ENCODE results near the gene ADAMTS20.

Gene ADAMTS20, protein sequence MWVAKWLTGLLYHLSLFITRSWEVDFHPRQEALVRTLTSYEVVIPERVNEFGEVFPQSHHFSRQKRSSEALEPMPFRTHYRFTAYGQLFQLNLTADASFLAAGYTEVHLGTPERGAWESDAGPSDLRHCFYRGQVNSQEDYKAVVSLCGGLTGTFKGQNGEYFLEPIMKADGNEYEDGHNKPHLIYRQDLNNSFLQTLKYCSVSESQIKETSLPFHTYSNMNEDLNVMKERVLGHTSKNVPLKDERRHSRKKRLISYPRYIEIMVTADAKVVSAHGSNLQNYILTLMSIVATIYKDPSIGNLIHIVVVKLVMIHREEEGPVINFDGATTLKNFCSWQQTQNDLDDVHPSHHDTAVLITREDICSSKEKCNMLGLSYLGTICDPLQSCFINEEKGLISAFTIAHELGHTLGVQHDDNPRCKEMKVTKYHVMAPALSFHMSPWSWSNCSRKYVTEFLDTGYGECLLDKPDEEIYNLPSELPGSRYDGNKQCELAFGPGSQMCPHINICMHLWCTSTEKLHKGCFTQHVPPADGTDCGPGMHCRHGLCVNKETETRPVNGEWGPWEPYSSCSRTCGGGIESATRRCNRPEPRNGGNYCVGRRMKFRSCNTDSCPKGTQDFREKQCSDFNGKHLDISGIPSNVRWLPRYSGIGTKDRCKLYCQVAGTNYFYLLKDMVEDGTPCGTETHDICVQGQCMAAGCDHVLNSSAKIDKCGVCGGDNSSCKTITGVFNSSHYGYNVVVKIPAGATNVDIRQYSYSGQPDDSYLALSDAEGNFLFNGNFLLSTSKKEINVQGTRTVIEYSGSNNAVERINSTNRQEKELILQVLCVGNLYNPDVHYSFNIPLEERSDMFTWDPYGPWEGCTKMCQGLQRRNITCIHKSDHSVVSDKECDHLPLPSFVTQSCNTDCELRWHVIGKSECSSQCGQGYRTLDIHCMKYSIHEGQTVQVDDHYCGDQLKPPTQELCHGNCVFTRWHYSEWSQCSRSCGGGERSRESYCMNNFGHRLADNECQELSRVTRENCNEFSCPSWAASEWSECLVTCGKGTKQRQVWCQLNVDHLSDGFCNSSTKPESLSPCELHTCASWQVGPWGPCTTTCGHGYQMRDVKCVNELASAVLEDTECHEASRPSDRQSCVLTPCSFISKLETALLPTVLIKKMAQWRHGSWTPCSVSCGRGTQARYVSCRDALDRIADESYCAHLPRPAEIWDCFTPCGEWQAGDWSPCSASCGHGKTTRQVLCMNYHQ (N-terminal part only)

DNA sequence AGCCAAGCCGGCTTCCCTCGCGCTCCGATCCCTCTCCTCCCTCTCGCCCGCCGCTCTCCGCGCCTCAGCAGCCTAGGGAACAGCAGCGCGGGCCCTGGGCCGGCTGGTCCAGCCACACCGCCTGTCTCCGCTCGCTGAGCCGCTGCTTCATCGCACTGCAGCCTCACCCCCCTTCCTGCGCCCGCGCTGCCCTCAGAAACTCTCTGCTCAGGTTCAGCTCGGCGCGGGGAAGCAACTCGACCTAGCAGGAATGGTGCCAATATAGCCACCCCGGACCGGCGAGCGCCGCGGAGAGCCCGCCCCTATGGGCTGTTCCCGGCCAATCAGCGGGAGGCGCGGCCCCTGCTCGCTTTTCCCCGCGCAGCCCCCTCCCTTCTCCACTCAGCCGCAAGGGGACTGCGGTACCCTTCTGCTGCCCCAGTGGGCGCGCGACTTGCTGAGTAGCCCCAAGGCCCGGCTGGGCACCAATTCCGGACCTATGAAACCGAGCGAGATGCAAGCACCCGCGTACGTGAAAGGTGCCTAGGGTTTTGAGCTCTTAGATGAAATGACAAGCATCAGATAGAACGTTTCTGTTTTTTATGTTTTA is at the start of gene ADAMTS20:
Gene ADAMTS20 (minus strand): TSS at position 233 of the 589 bp plus-strand sequence. CDS start 282 bp downstream, outside the sequence.
- H3K9ac ChIP-seq (ENCODE audit: low read depth, low read length): peak within 1 kb of the TSS; percentile 79
- H3K4me1 ChIP-seq (ENCODE audit: insufficient read depth, low read length): no peaks in the 10 kb centered on the region; the same call in 1 of the 2 replicates
- no peaks in the 10 kb centered on the region for H3K36me3 ChIP-seq (ENCODE audit: insufficient read depth, low read length)
- H3K9me3 ChIP-seq (ENCODE audit: control insufficient read depth, insufficient read depth, low read length): no peaks in the 10 kb centered on the region; the same call in 1 of the 2 replicates

DNA sequence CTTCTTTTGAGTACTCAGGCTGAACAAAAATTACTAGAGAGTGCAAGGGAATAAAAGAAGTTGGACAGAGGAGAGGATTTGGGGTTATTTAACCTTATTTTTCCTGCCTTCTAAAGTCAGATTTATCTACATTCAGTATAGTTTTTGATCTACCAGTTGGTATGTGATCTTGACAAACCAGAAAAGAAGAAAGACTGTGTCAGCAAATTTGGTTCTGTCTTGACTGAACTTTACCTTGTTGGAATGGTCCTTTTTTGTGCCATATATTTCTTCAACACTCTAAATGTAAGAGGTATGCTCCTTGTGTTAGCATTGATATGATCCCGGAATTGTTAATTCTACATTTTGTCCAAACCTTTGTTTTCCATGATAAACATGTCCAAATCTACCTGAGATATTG is 47.7 kb upstream of the ADAMTS20 start:
- Histone ChIP-seq H3K36me3 (ENCODE audit: insufficient read depth, low read length) (no peaks in the 10 kb centered on the region), H3K9me3 (ENCODE audit: control insufficient read depth, insufficient read depth, low read length) (no peaks in the 10 kb centered on the region), H3K9ac (ENCODE audit: low read depth, low read length) (no peak overlapping the region), H3K4me1 (ENCODE audit: insufficient read depth, low read length) (no peaks in the 10 kb centered on the region)

GRCh38 chr12:43599066-43599465 is 47.1 kb upstream of the ADAMTS20 start:
- Histone ChIP-seq H3K36me3 (ENCODE audit: insufficient read depth, low read length) (no peaks in the 10 kb centered on the region), H3K4me1 (ENCODE audit: insufficient read depth, low read length) (no peaks in the 10 kb centered on the region), H3K9me3 (ENCODE audit: control insufficient read depth, insufficient read depth, low read length) (no peaks in the 10 kb centered on the region), H3K9ac (ENCODE audit: low read depth, low read length) (no peak overlapping the region)

- H3K4me1 ChIP-seq (ENCODE audit: insufficient read depth, low read length): no peaks in the 10 kb centered on the region
- H3K36me3 ChIP-seq (ENCODE audit: insufficient read depth, low read length): no peaks in the 10 kb centered on the region
- H3K9me3 ChIP-seq (ENCODE audit: control insufficient read depth, insufficient read depth, low read length): no peaks in the 10 kb centered on the region
- H3K9ac ChIP-seq (ENCODE audit: low read depth, low read length): no peak overlapping the region
These were observed 38.3 kb upstream of the ADAMTS20 start for GRCh38 chr12:43590307-43590706.

GRCh38 chr12:43586646-43587245 is 34.7 kb upstream of the ADAMTS20 start:
- Histone ChIP-seq H3K36me3 (ENCODE audit: insufficient read depth, low read length) (no peaks in the 10 kb centered on the region), H3K4me1 (ENCODE audit: insufficient read depth, low read length) (no peaks in the 10 kb centered on the region), H3K9ac (ENCODE audit: low read depth, low read length) (no peak overlapping the region), H3K9me3 (ENCODE audit: control insufficient read depth, insufficient read depth, low read length) (no peaks in the 10 kb centered on the region)

GRCh38 chr12:43585676-43586075 is 33.7 kb upstream of the ADAMTS20 start:
- no peaks in the 10 kb centered on the region for H3K9me3 ChIP-seq (ENCODE audit: control insufficient read depth, insufficient read depth, low read length)
- H3K36me3 ChIP-seq (ENCODE audit: insufficient read depth, low read length): no peaks in the 10 kb centered on the region
- H3K4me1 ChIP-seq (ENCODE audit: insufficient read depth, low read length): no peaks in the 10 kb centered on the region
- no peak overlapping the region for H3K9ac ChIP-seq (ENCODE audit: low read depth, low read length)

DNA sequence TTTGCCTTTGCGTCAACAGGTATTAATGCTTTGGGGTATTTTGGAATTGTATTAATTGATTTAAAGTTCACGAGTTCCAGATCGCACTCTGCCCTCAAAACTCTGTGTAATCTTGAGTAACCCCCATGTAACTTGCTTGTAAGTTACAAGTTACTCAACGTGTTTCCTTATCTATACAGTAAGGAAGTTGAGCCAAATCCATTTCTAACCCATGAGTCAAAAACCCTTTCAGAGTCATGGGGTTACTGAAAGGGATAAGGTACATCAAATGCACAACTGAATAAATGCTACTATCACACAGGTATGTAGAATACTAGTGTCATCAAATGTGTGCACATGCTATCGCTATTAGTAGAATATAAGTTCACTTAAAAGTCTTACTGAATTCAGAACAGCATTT is 28.6 kb upstream of the ADAMTS20 start:
- Histone ChIP-seq H3K36me3 (ENCODE audit: insufficient read depth, low read length) (no peaks in the 10 kb centered on the region), H3K9me3 (ENCODE audit: control insufficient read depth, insufficient read depth, low read length) (no peaks in the 10 kb centered on the region), H3K9ac (ENCODE audit: low read depth, low read length) (no peak overlapping the region), H3K4me1 (ENCODE audit: insufficient read depth, low read length) (peaks cover 3% of the 10 kb centered on the region; the same call in 1 of the 2 replicates)

DNA sequence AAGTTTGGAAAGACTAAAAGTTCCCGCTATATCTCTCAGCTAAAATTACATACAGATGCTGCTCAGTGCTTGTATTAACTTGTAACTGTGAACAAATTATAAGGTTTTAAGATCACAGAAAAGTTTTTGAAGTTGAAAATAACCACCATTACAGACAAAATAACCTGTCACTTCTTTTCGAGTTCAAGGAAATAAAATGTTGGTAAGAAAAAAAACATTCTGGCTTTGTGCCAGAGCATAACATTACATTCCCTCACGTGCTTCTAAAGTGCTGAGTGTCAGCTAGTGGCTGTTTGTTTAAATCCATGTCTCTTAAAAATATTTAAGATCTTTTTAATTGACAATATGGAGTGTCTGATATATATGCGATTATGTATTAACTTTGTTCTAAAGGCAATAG is 27.2 kb upstream of the ADAMTS20 start:
- Histone ChIP-seq H3K36me3 (ENCODE audit: insufficient read depth, low read length) (no peaks in the 10 kb centered on the region), H3K9ac (ENCODE audit: low read depth, low read length) (no peak overlapping the region), H3K4me1 (ENCODE audit: insufficient read depth, low read length) (peaks cover 3% of the 10 kb centered on the region; the same call in 1 of the 2 replicates), H3K9me3 (ENCODE audit: control insufficient read depth, insufficient read depth, low read length) (no peaks in the 10 kb centered on the region)

GRCh38 chr12:43578782-43579181 is 26.8 kb upstream of the ADAMTS20 start:
- no peaks in the 10 kb centered on the region for H3K9me3 ChIP-seq (ENCODE audit: control insufficient read depth, insufficient read depth, low read length)
- H3K36me3 ChIP-seq (ENCODE audit: insufficient read depth, low read length): no peaks in the 10 kb centered on the region
- no peak overlapping the region for H3K9ac ChIP-seq (ENCODE audit: low read depth, low read length)
- peaks cover 3% of the 10 kb centered on the region; the same call in 1 of the 2 replicates for H3K4me1 ChIP-seq (ENCODE audit: insufficient read depth, low read length)

- no peak overlapping the region for H3K9ac ChIP-seq (ENCODE audit: low read depth, low read length)
- H3K9me3 ChIP-seq (ENCODE audit: control insufficient read depth, insufficient read depth, low read length): no peaks in the 10 kb centered on the region
- no peaks in the 10 kb centered on the region for H3K36me3 ChIP-seq (ENCODE audit: insufficient read depth, low read length)
- H3K4me1 ChIP-seq (ENCODE audit: insufficient read depth, low read length): peaks cover 3% of the 10 kb centered on the region; the same call in 1 of the 2 replicates
These were observed 25.4 kb upstream of the ADAMTS20 start for GRCh38 chr12:43577381-43577780.

GRCh38 chr12:43576162-43576561 is 24.2 kb upstream of the ADAMTS20 start:
- H3K4me1 ChIP-seq (ENCODE audit: insufficient read depth, low read length): peaks cover 3% of the 10 kb centered on the region; the same call in 1 of the 2 replicates
- no peaks in the 10 kb centered on the region for H3K36me3 ChIP-seq (ENCODE audit: insufficient read depth, low read length)
- no peak overlapping the region for H3K9ac ChIP-seq (ENCODE audit: low read depth, low read length)
- H3K9me3 ChIP-seq (ENCODE audit: control insufficient read depth, insufficient read depth, low read length): no peaks in the 10 kb centered on the region

- Histone ChIP-seq H3K9ac (ENCODE audit: low read depth, low read length) (no peak overlapping the region), H3K36me3 (ENCODE audit: insufficient read depth, low read length) (no peaks in the 10 kb centered on the region), H3K9me3 (ENCODE audit: control insufficient read depth, insufficient read depth, low read length) (no peaks in the 10 kb centered on the region), H3K4me1 (ENCODE audit: insufficient read depth, low read length) (no peaks in the 10 kb centered on the region)
These were observed 19.9 kb upstream of the ADAMTS20 start for GRCh38 chr12:43571885-43572284.

- no peak overlapping the region for H3K9ac ChIP-seq (ENCODE audit: low read depth, low read length)
- no peaks in the 10 kb centered on the region; the same call in 1 of the 2 replicates for H3K9me3 ChIP-seq (ENCODE audit: control insufficient read depth, insufficient read depth, low read length)
These were observed 4.1 kb upstream of the ADAMTS20 start for GRCh38 chr12:43556057-43556456.

More at GRCh38 chr12:43556057-43556456, 4.1 kb upstream of the ADAMTS20 start:
- Histone ChIP-seq H3K4me1 (ENCODE audit: insufficient read depth, low read length) (no peaks in the 10 kb centered on the region; the same call in 1 of the 2 replicates), H3K36me3 (ENCODE audit: insufficient read depth, low read length) (no peaks in the 10 kb centered on the region)
